ENCODE results near the gene SLC8A1. TPM values are rescaled to one million over a fixed set of nuclear protein-coding genes. Genes with fewer than 3 reads are reported as not detected.

SLC8A1 gene
- total and polyA plus RNA-seq, 2 of the 13 experiments (the other 11 are each of a cell fraction or from before 2014, with no cell fraction given) = not detected

DNA sequence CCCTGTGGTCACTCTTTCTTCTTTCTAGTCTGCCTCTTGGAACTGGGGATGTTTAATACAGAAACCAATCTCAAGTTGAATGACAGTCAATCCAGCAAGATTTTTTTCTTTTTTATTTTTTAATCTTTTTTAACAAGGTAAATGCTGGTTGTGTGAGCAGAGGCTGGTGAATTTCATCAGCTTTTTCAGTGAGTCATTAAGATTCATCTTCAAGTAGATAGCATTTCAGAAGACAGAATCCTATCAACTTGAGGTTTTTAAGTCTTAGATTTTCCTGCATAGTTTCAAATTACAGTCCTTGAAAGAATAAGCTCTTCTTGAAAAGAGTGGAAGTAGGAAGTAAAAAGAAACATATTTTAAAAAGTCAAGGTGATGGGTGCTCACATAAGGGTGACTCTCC lies 12.4 kb downstream of the SLC8A1 start:
- no peak for DNase-seq (ENCODE audit: low spot score)
- TF ChIP-seq RCOR2 (CRISPR knock-in tag; IDR thresholded peaks at IDR 0.05) (no peak), ZNF160 (CRISPR knock-in tag; IDR thresholded peaks at IDR 0.05) (no peak), SPEN (CRISPR knock-in tag; IDR thresholded peaks at IDR 0.05; ENCODE audit: low read depth) (no peak)
- TF ChIP-seq, protein P1, sequence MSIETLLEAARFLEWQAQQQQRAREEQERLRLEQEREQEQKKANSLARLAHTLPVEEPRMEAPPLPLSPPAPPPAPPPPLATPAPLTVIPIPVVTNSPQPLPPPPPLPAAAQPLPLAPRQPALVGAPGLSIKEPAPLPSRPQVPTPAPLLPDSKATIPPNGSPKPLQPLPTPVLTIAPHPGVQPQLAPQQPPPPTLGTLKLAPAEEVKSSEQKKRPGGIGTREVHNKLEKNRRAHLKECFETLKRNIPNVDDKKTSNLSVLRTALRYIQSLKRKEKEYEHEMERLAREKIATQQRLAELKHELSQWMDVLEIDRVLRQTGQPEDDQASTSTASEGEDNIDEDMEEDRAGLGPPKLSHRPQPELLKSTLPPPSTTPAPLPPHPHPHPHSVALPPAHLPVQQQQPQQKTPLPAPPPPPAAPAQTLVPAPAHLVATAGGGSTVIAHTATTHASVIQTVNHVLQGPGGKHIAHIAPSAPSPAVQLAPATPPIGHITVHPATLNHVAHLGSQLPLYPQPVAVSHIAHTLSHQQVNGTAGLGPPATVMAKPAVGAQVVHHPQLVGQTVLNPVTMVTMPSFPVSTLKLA (IDR thresholded peaks at IDR 0.05) = no peak
- TF ChIP-seq, protein P2, sequence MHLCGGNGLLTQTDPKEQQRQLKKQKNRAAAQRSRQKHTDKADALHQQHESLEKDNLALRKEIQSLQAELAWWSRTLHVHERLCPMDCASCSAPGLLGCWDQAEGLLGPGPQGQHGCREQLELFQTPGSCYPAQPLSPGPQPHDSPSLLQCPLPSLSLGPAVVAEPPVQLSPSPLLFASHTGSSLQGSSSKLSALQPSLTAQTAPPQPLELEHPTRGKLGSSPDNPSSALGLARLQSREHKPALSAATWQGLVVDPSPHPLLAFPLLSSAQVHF (CRISPR knock-in tag; IDR thresholded peaks at IDR 0.05) = no peak
- TF ChIP-seq, protein P3, sequence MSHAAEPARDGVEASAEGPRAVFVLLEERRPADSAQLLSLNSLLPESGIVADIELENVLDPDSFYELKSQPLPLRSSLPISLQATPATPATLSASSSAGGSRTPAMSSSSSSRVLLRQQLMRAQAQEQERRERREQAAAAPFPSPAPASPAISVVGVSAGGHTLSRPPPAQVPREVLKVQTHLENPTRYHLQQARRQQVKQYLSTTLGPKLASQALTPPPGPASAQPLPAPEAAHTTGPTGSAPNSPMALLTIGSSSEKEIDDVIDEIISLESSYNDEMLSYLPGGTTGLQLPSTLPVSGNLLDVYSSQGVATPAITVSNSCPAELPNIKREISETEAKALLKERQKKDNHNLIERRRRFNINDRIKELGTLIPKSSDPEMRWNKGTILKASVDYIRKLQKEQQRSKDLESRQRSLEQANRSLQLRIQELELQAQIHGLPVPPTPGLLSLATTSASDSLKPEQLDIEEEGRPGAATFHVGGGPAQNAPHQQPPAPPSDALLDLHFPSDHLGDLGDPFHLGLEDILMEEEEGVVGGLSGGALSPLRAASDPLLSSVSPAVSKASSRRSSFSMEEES (CRISPR knock-in tag; IDR thresholded peaks at IDR 0.05) = no peak
- TF ChIP-seq, protein P4, sequence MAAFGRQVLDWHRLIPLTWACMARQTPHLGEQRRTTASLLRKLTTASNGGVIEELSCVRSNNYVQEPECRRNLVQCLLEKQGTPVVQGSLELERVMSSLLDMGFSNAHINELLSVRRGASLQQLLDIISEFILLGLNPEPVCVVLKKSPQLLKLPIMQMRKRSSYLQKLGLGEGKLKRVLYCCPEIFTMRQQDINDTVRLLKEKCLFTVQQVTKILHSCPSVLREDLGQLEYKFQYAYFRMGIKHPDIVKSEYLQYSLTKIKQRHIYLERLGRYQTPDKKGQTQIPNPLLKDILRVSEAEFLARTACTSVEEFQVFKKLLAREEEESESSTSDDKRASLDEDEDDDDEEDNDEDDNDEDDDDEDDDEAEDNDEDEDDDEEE (CRISPR knock-in tag; IDR thresholded peaks at IDR 0.05) = no peak
- no peaks in the 10 kb centered on the region for H3K36me3 ChIP-seq (replicated peaks in 1 of 2; ENCODE audit: control insufficient read depth in 1 of 2, insufficient read depth in 2 of 2, low read length in 2 of 2)
- BruUV-seq (replicated peaks) = no TSS peak
- POLR2A ChIA-PET = no interaction called here
- CTCF ChIA-PET (ENCODE audit: low intra/inter-chr PET ratio, low total read pairs) = no interaction called here
- H3K27me3 ChIP-seq (ENCODE audit: control insufficient read depth in 1 of 2, insufficient read depth in 2 of 2, low read length in 2 of 2) = no peaks in the 10 kb centered on the region
- no peak overlapping the region for H3K4me2 ChIP-seq (ENCODE audit: low read depth, low read length)
- H3K9me3 ChIP-seq (ENCODE audit: low read length) = no peaks in the 10 kb centered on the region
- no peak overlapping the region for H3K27ac ChIP-seq (ENCODE audit: extremely low read length, insufficient read depth, low read length)
- ATAC-seq = no peak
- no peak overlapping the region for H2AFZ ChIP-seq (ENCODE audit: low read length)
- no peaks in the 10 kb centered on the region for H3K4me1 ChIP-seq (ENCODE audit: insufficient read depth, low read length)
- no peak overlapping the region for H3K9ac ChIP-seq (ENCODE audit: insufficient read depth, low read depth, low read length)
- no peak overlapping the region for H3K4me3 ChIP-seq (replicated peaks in 1 of 3; ENCODE audit: insufficient read depth in 1 of 3, low read depth in 2 of 3, low read length in 3 of 3)
- FAIRE-seq = no peak
- no peaks in the 10 kb centered on the region for H4K20me1 ChIP-seq (ENCODE audit: insufficient read depth, low read length)
- no peaks in the 10 kb centered on the region for H3K79me2 ChIP-seq (ENCODE audit: insufficient read depth, low read length)
- intact Hi-C loops (cut with micrococcal nuclease; ENCODE audit: unreplicated experiment) = no loop called here
- in situ Hi-C loops (cut with HindIII; ENCODE audit: extremely low pct_ligation_motif_present, low pct_unique_long_range_greater_than_20kb) = no loop called here
